GM12874 (cell line): ENCODE results near the gene GALNT1.

Experiments used
- CTCF ChIP-seq: IDR thresholded peaks from 2 replicates; pipeline ENCODE4 v1.5.1; 2011; ENCODE audit warnings: low read depth, mild to moderate bottlenecking, control low read depth, low read length, moderate library complexity; ENCODE audit not compliant: insufficient read depth

GALNT1 gene

GRCh38 chr18:35721431-35722081 is 140.0 kb downstream of the GALNT1 start:
- no peak for TF ChIP-seq CTCF

GRCh38 chr18:35728676-35729075 is 147.1 kb downstream of the GALNT1 start:
- no peak for TF ChIP-seq CTCF

GRCh38 chr18:35729991-35730668 is 148.6 kb downstream of the GALNT1 start:
- no peak for TF ChIP-seq CTCF

- TF ChIP-seq CTCF, result no peak
These were observed 149.3 kb downstream of the GALNT1 start for GRCh38 chr18:35730691-35731370.

GRCh38 chr18:35731701-35732100 is 150.2 kb downstream of the GALNT1 start:
- no peak for TF ChIP-seq CTCF

- TF ChIP-seq CTCF, result no peak
These were observed 150.6 kb downstream of the GALNT1 start for GRCh38 chr18:35732162-35732561.

GRCh38 chr18:35732636-35733035 is 151.1 kb downstream of the GALNT1 start:
- TF ChIP-seq CTCF, result no peak
